HCT116 (cell line): ENCODE measurements around the gene PHF2. TPM values are rescaled to one million over a fixed set of nuclear protein-coding genes. Genes with fewer than 3 reads are reported as not detected.

Experiments used
- ATAC-seq: fragments of 200-7000 bp; cut with Tn5 transposase; 2 replicates; pipeline ENCODE4 v1.9.1; 2020; ENCODE audit warnings: mild to moderate bottlenecking, moderate library complexity
- BruUV-seq: library from RNA; stranded (reverse); fragments of 400-500 nt; replicated peaks from 2 replicates; lab custom pipeline; 2021; lab: Mats Ljungman, UMichigan
- CTCF ChIA-PET: fragments of 300-600 bp; sonication (Branson Sonifier 250); formaldehyde crosslinking; loops from one replicate; lab custom pipeline; 2021; ENCODE audit warnings: antibody characterized with exemption; lab: Charles Lee
- POLR2A ChIA-PET: fragments of 300-600, 350-600 bp; sonication (Branson Sonifier 250); formaldehyde crosslinking; loops from one replicate; lab custom pipeline; 2021; ENCODE audit warnings: antibody characterized with exemption; lab: Charles Lee
- RAD21 ChIA-PET, 2 experiments: fragments of 300-600 bp; sonication (Branson Sonifier 250); formaldehyde crosslinking; loops; one replicate each; lab custom pipeline; 2023; ENCODE audit warnings: low total read pairs in 2 of 2; ENCODE audit not compliant: uncharacterized antibody in 2 of 2, unreplicated experiment in 2 of 2, low non-redundant PET in 1 of 2; lab: Charles Lee
- DNase-seq: peaks from one replicate; pipeline ENCODE4 v3.0.0-alpha.2; 2010; ENCODE audit warnings: low read depth, low spot score
- H2AFZ ChIP-seq: fragments of 200-600 bp; shearing (Covaris generic), sonication (generic); 2 replicates; pipeline ENCODE4 v1.6.1; 2017; ENCODE audit warnings: low read depth, mixed run types, mixed read lengths, antibody characterized with exemption, low read length; ENCODE audit not compliant: poor library complexity, severe bottlenecking
- H3K27ac ChIP-seq: 2 replicates; pipeline ENCODE4 v1.5.1; 2012; ENCODE audit warnings: low read depth, low read length
- H3K27me3 ChIP-seq: fragments of 200-600 bp; sonication (generic); 2 replicates; pipeline ENCODE4 v1.6.1; 2016; ENCODE audit warnings: mixed run types, low read length, mixed read lengths; ENCODE audit not compliant: insufficient read depth
- H3K36me3 ChIP-seq, 2 experiments: fragments of 200-500 bp in 1 of 2; fragments of 200-600 bp in 1 of 2; sonication (Bioruptor generic) in 1 of 2; sonication (generic) in 1 of 2; 2 replicates each; pipeline versions ENCODE4 v1.5.1 to v1.6.1; 2014 to 2016; ENCODE audit warnings: low read length in 2 of 2, inconsistent platforms in 1 of 2, mixed read lengths in 1 of 2, mixed run types in 1 of 2; ENCODE audit not compliant: insufficient read depth in 2 of 2, control insufficient read depth in 1 of 2
- H3K4me1 ChIP-seq, 2 experiments: fragments of 200-600 bp in 1 of 2; sonication (generic) in 1 of 2; 2 replicates each; pipeline versions ENCODE4 v1.5.1 to v1.6.1; 2012 to 2017; ENCODE audit warnings: low read length in 2 of 2, inconsistent platforms in 1 of 2, mild to moderate bottlenecking in 1 of 2, mixed read lengths in 1 of 2, mixed run types in 1 of 2, moderate library complexity in 1 of 2; ENCODE audit not compliant: insufficient read depth in 2 of 2, control insufficient read depth in 1 of 2
- H3K4me2 ChIP-seq: fragments of 200-600 bp; sonication (generic); 2 replicates; pipeline ENCODE4 v1.6.1; 2017; ENCODE audit warnings: mixed run types, low read length, mixed read lengths
- H3K4me3 ChIP-seq, 2 experiments: fragments of 200-600 bp in 1 of 2; sonication (generic) in 1 of 2; replicated peaks in 1 of 2; 2 replicates each; pipeline ENCODE4 v1.5.1; 2011 to 2016; ENCODE audit warnings: low read length in 2 of 2, control low read depth in 1 of 2, low read depth in 1 of 2, mild to moderate bottlenecking in 1 of 2, mixed read lengths in 1 of 2, mixed run types in 1 of 2
- H3K79me2 ChIP-seq: fragments of 200-600 bp; sonication (generic); 2 replicates; pipeline ENCODE4 v1.6.1; 2017; ENCODE audit warnings: mild to moderate bottlenecking, mixed run types, low read length, moderate library complexity, mixed read lengths; ENCODE audit not compliant: insufficient read depth
- H3K9ac ChIP-seq: fragments of 200-600 bp; sonication (generic); 2 replicates; pipeline ENCODE4 v1.6.1; 2016; ENCODE audit warnings: low read length, mixed read lengths
- H3K9me2 ChIP-seq: fragments of 200-600 bp; sonication (generic), shearing (Covaris generic); 2 replicates; pipeline ENCODE4 v1.6.1; 2017; ENCODE audit warnings: mixed run types, mild to moderate bottlenecking, moderate library complexity; ENCODE audit not compliant: insufficient read depth
- H3K9me3 ChIP-seq, 2 experiments: fragments of 200-500 bp in 1 of 2; fragments of 200-600 bp in 1 of 2; sonication (Bioruptor generic) in 1 of 2; sonication (generic) in 1 of 2; 2 replicates each; pipeline ENCODE4 v1.6.1; 2014 to 2017; ENCODE audit warnings: low read length in 2 of 2, mixed read lengths in 2 of 2, inconsistent platforms in 1 of 2, low read depth in 1 of 2, mild to moderate bottlenecking in 1 of 2, mixed run types in 1 of 2, moderate library complexity in 1 of 2; ENCODE audit not compliant: control insufficient read depth in 1 of 2, insufficient read depth in 1 of 2
- H4K20me1 ChIP-seq: fragments of 200-600 bp; sonication (generic), shearing (Covaris generic); 2 replicates; pipeline ENCODE4 v1.6.1; 2017; ENCODE audit warnings: mixed run types, mild to moderate bottlenecking, moderate library complexity; ENCODE audit not compliant: insufficient read depth
- CBX3 ChIP-seq: IDR thresholded peaks from 2 replicates; pipeline ENCODE4 v1.6.1; 2012; ENCODE audit warnings: low read depth
- EGR1 ChIP-seq: IDR thresholded peaks from 2 replicates; pipeline ENCODE4 v1.6.1; 2012; ENCODE audit warnings: low read depth
- ELF1 ChIP-seq: IDR thresholded peaks from 2 replicates; pipeline ENCODE4 v1.6.1; 2012; ENCODE audit warnings: low read depth, borderline replicate concordance
- EZH2 ChIP-seq: fragments of 200-600 bp; sonication (generic); IDR thresholded peaks from 2 replicates; pipeline ENCODE4 v1.6.1; 2017; ENCODE audit warnings: antibody characterized with exemption, mixed run types
- FOSL1 ChIP-seq: IDR thresholded peaks from 2 replicates; pipeline ENCODE4 v1.6.1; 2012; ENCODE audit warnings: low read depth
- JUND ChIP-seq: IDR thresholded peaks from 2 replicates; pipeline ENCODE4 v1.6.1; 2012
- SIN3A ChIP-seq: IDR thresholded peaks from 2 replicates; pipeline ENCODE4 v1.6.1; 2012; ENCODE audit warnings: low read depth
- SP1 ChIP-seq: IDR thresholded peaks from 2 replicates; pipeline ENCODE4 v1.6.1; 2012; ENCODE audit warnings: low read depth
- SRF ChIP-seq: IDR thresholded peaks from 2 replicates; pipeline ENCODE4 v1.6.1; 2012; ENCODE audit warnings: low read depth
- TCF7L2 ChIP-seq: IDR thresholded peaks from 2 replicates; pipeline ENCODE4 v1.7.0; 2011; ENCODE audit warnings: borderline replicate concordance, inconsistent platforms; ENCODE audit not compliant: insufficient read depth, insufficient read length; ENCODE audit errors: extremely low read depth
- YY1 ChIP-seq: IDR thresholded peaks from 2 replicates; pipeline ENCODE4 v1.6.1; 2011; ENCODE audit warnings: low read length, low read depth, moderate library complexity, mild to moderate bottlenecking; ENCODE audit not compliant: insufficient replicate concordance; ENCODE audit errors: extremely low read depth
- ZFX ChIP-seq: fragments of 450-650 bp; IDR thresholded peaks from 2 replicates; pipeline ENCODE4 v1.6.1; 2017
- intact Hi-C: fragments of 100-400 bp; cut with micrococcal nuclease; formaldehyde crosslinking; loops from 2 replicates; pipeline ENCODE4 v1.10.0; 2022
- total RNA-seq: library from RNA; stranded (reverse); gene quantifications from one replicate; pipeline ENCODE4 v1.2.1, GENCODE V29; 2021; ENCODE audit not compliant: unreplicated experiment
- TF ChIP-seq, protein P1 (sequence below), 3 experiments: fragments of 200-600 bp in 1 of 3; sonication (generic) in 1 of 3; IDR thresholded peaks in 2 of 3; conservative IDR thresholded peaks in 1 of 3; 2 replicates each; pipeline ENCODE4 v1.5.1; 2012 to 2017; ENCODE audit warnings: low read depth in 2 of 3, low read length in 2 of 3, antibody characterized with exemption in 1 of 3, borderline replicate concordance in 1 of 3, control low read depth in 1 of 3, mild to moderate bottlenecking in 1 of 3, mixed read lengths in 1 of 3, mixed run types in 1 of 3, moderate library complexity in 1 of 3; ENCODE audit not compliant: insufficient read depth in 1 of 3
- TF ChIP-seq, protein P2 (sequence below): IDR thresholded peaks from 2 replicates; pipeline ENCODE4 v1.6.1; 2012
- TF ChIP-seq, protein P3 (sequence below): IDR thresholded peaks from 2 replicates; pipeline ENCODE4 v1.6.1; 2011; ENCODE audit warnings: mild to moderate bottlenecking, low read length, moderate library complexity; ENCODE audit not compliant: insufficient replicate concordance; ENCODE audit errors: extremely low read depth
- TF ChIP-seq, protein P4 (sequence below): IDR thresholded peaks from 2 replicates; pipeline ENCODE4 v1.6.1; 2012

PHF2 gene
- total RNA-seq, 1 experiment from 2014 or later, result 20.6 TPM

DNA sequence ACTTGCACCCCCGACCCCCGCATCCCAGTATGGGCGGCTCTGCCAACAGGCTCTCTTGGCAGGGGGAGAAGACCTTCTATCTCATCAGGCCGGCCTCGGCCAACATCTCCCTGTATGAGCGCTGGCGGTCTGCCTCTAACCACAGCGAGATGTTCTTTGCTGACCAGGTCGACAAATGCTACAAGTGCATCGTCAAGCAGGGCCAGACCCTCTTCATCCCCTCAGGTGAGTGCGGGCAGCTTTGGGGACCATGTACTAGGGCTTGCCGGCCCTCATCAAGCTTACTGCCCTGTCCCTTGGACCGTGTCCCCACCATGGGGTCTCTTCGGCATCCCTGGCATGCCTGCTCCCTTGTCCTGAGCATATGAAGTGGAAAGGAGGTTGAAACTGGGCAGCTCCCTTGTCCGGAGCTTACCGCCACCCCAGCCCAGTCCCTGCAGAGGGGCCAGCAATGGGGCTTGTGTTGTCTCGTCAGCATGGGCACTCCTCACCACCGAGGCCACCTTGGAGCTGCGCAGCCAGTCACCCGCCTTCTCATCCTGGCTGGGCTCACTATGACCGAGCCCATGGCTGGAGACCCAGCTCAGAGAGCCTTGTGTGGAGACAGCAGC lies 78.1 kb downstream of the PHF2 start:
- Histone ChIP-seq H3K9me3 (no peaks in the 10 kb centered on the region), H3K9ac (no peak overlapping the region), H3K4me3 (no peak overlapping the region), H3K27me3 (no peaks in the 10 kb centered on the region), H3K27ac (no peak overlapping the region), H3K79me2 (no peaks in the 10 kb centered on the region), H3K4me2 (no peak overlapping the region), H3K4me1 (no peaks in the 10 kb centered on the region), H3K36me3 (peaks cover 4 to 8% of the 10 kb centered on the region in 2 experiments; a peak in 2 of 4 replicates), H2AFZ (no peak overlapping the region), H4K20me1 (no peaks in the 10 kb centered on the region), H3K9me2 (no peaks in the 10 kb centered on the region)
- RAD21 ChIA-PET, result no interaction called here
- no peak for ATAC-seq
- intact Hi-C loops, result no loop called here
- POLR2A ChIA-PET, result no interaction called here
- no peak for DNase-seq
- BruUV-seq, result no TSS peak
- TF ChIP-seq SIN3A (no peak), SRF (no peak), ELF1 (no peak), EGR1 (no peak), TCF7L2 (no peak), SP1 (no peak), EZH2 (no peak), JUND (no peak), YY1 (no peak), FOSL1 (no peak), ZFX (no peak), CBX3 (no peak)
- TF ChIP-seq, protein P1, sequence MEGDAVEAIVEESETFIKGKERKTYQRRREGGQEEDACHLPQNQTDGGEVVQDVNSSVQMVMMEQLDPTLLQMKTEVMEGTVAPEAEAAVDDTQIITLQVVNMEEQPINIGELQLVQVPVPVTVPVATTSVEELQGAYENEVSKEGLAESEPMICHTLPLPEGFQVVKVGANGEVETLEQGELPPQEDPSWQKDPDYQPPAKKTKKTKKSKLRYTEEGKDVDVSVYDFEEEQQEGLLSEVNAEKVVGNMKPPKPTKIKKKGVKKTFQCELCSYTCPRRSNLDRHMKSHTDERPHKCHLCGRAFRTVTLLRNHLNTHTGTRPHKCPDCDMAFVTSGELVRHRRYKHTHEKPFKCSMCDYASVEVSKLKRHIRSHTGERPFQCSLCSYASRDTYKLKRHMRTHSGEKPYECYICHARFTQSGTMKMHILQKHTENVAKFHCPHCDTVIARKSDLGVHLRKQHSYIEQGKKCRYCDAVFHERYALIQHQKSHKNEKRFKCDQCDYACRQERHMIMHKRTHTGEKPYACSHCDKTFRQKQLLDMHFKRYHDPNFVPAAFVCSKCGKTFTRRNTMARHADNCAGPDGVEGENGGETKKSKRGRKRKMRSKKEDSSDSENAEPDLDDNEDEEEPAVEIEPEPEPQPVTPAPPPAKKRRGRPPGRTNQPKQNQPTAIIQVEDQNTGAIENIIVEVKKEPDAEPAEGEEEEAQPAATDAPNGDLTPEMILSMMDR (IDR thresholded peaks at IDR 0.05 in 2 of 3, conservative IDR thresholded peaks at IDR 0.05 in 1 of 3; ENCODE audit: borderline replicate concordance in 1 of 3, insufficient read depth in 1 of 3, low read depth in 2 of 3, low read length in 2 of 3), result no peak
- TF ChIP-seq, protein P2, sequence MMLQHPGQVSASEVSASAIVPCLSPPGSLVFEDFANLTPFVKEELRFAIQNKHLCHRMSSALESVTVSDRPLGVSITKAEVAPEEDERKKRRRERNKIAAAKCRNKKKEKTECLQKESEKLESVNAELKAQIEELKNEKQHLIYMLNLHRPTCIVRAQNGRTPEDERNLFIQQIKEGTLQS, result no peak
- TF ChIP-seq, protein P3, sequence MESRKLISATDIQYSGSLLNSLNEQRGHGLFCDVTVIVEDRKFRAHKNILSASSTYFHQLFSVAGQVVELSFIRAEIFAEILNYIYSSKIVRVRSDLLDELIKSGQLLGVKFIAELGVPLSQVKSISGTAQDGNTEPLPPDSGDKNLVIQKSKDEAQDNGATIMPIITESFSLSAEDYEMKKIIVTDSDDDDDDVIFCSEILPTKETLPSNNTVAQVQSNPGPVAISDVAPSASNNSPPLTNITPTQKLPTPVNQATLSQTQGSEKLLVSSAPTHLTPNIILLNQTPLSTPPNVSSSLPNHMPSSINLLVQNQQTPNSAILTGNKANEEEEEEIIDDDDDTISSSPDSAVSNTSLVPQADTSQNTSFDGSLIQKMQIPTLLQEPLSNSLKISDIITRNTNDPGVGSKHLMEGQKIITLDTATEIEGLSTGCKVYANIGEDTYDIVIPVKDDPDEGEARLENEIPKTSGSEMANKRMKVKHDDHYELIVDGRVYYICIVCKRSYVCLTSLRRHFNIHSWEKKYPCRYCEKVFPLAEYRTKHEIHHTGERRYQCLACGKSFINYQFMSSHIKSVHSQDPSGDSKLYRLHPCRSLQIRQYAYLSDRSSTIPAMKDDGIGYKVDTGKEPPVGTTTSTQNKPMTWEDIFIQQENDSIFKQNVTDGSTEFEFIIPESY, result no peak
- TF ChIP-seq, protein P4, sequence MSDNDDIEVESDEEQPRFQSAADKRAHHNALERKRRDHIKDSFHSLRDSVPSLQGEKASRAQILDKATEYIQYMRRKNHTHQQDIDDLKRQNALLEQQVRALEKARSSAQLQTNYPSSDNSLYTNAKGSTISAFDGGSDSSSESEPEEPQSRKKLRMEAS, result no peak
- CTCF ChIA-PET, result no interaction called here
